H1 (cell line): ENCODE measurements around the gene RBM44. TPM values are rescaled to one million over a fixed set of nuclear protein-coding genes. Genes with fewer than 3 reads are reported as not detected.

ENCODE experiments used
- CTCF ChIA-PET: fragments of 300-600 bp; sonication (Branson Sonifier 250); formaldehyde crosslinking; loops from one replicate; lab custom pipeline; 2021; ENCODE audit not compliant: partially characterized antibody; lab: Charles Lee
- POLR2A ChIA-PET: fragments of 300-600 bp; sonication (Branson Sonifier 250); formaldehyde crosslinking; loops from one replicate; lab custom pipeline; 2021; ENCODE audit warnings: inconsistent platforms; ENCODE audit not compliant: partially characterized antibody; lab: Charles Lee
- DNase-seq, 2 experiments: peaks; one replicate each; pipeline versions ENCODE4 v3.0.0 to v3.0.0-alpha.2; 2010 to 2022; ENCODE audit warnings: low spot score in 2 of 2, low read depth in 1 of 2, mixed read lengths in 1 of 2
- FAIRE-seq: peaks from 2 replicates; lab custom pipeline; 2011; peaks lifted over from hg19 to GRCh38; lab: Jason Lieb, UNC
- H2AFZ ChIP-seq: 2 replicates; pipeline ENCODE4 v1.8.1; 2012; ENCODE audit warnings: low read length, inconsistent platforms
- H2AK5ac ChIP-seq: 2 replicates; pipeline ENCODE4 v1.6.1; 2013; ENCODE audit warnings: low read depth, low read length
- H2BK120ac ChIP-seq: replicated peaks from 2 replicates; pipeline ENCODE3; 2013; ENCODE audit warnings: low read depth, low read length, inconsistent platforms
- H2BK12ac ChIP-seq: 2 replicates; pipeline ENCODE4 v1.6.1; 2013; ENCODE audit warnings: low read depth, low read length
- H2BK15ac ChIP-seq: 2 replicates; pipeline ENCODE4 v1.6.1; 2013; ENCODE audit warnings: low read length
- H2BK20ac ChIP-seq: 2 replicates; pipeline ENCODE4 v1.6.1; 2013; ENCODE audit warnings: low read length
- H2BK5ac ChIP-seq: 2 replicates; pipeline ENCODE4 v1.6.1; 2013; ENCODE audit warnings: low read depth, low read length
- H3K14ac ChIP-seq: 2 replicates; pipeline ENCODE4 v1.6.1; 2013; ENCODE audit warnings: inconsistent platforms; ENCODE audit not compliant: insufficient read length
- H3K18ac ChIP-seq: 2 replicates; pipeline ENCODE4 v1.6.1; 2013; ENCODE audit warnings: low read length; ENCODE audit errors: extremely low read depth
- H3K23ac ChIP-seq: 2 replicates; pipeline ENCODE4 v1.6.1; 2013; ENCODE audit warnings: inconsistent platforms; ENCODE audit not compliant: insufficient read length
- H3K23me2 ChIP-seq: 2 replicates; pipeline ENCODE4 v1.6.1; 2013; ENCODE audit warnings: low read depth, low read length
- H3K27ac ChIP-seq: 2 replicates; pipeline ENCODE4 v1.6.1; 2011; ENCODE audit warnings: low read depth, low read length, inconsistent platforms
- H3K27me3 ChIP-seq, 4 experiments: replicated peaks in 1 of 4; 1 replicate in 1 of 4; 2 replicates in 3 of 4; pipeline versions ENCODE4 v1.6.1 to v1.8.1; 2011 to 2013; ENCODE audit warnings: low read length in 3 of 4, mild to moderate bottlenecking in 3 of 4, inconsistent platforms in 2 of 4, mixed read lengths in 2 of 4, moderate library complexity in 1 of 4; ENCODE audit not compliant: control insufficient read depth in 3 of 4, insufficient read depth in 3 of 4; ENCODE audit errors: extremely low read depth in 1 of 4
- H3K36me3 ChIP-seq, 4 experiments: 2 replicates each; pipeline versions ENCODE4 v1.6.1 to v1.8.1; 2011 to 2013; ENCODE audit warnings: mild to moderate bottlenecking in 4 of 4, low read length in 3 of 4, moderate library complexity in 2 of 4, control low read depth in 1 of 4, inconsistent platforms in 1 of 4; ENCODE audit not compliant: insufficient read depth in 4 of 4, control insufficient read depth in 2 of 4
- H3K4ac ChIP-seq: replicated peaks from 2 replicates; pipeline ENCODE3; 2013; ENCODE audit warnings: low read length, low read depth, mixed read lengths, inconsistent platforms; ENCODE audit not compliant: insufficient read length
- H3K4me1 ChIP-seq, 4 experiments: replicated peaks in 1 of 4; 1 replicate in 1 of 4; 2 replicates in 3 of 4; pipeline versions ENCODE4 v1.6.1 to v1.8.1; 2011 to 2013; ENCODE audit warnings: low read length in 3 of 4, inconsistent platforms in 2 of 4, mixed read lengths in 1 of 4; ENCODE audit not compliant: insufficient read depth in 4 of 4, control insufficient read depth in 3 of 4
- H3K4me2 ChIP-seq, 2 experiments: 2 replicates each; pipeline versions ENCODE4 v1.6.1 to v1.8.1; 2011 to 2013; ENCODE audit warnings: low read depth in 2 of 2, low read length in 2 of 2, control low read depth in 1 of 2, inconsistent platforms in 1 of 2, mild to moderate bottlenecking in 1 of 2; ENCODE audit not compliant: insufficient read depth in 1 of 2
- H3K4me3 ChIP-seq, 4 experiments: fragments of 200-600, 300-600 bp in 1 of 4; sonication (generic), shearing (Covaris generic), sonication (Bioruptor Twin) in 1 of 4; 2 replicates each; pipeline versions ENCODE4 v1.5.1 to v1.8.1; 2011 to 2016; ENCODE audit warnings: low read length in 4 of 4, low read depth in 3 of 4, control low read depth in 2 of 4, inconsistent platforms in 2 of 4, mild to moderate bottlenecking in 2 of 4, mixed read lengths in 1 of 4, moderate library complexity in 1 of 4; ENCODE audit not compliant: insufficient read depth in 2 of 4; ENCODE audit errors: extremely low read depth in 1 of 4
- H3K56ac ChIP-seq: replicated peaks from 2 replicates; pipeline ENCODE3; 2013; ENCODE audit warnings: low read depth, mild to moderate bottlenecking, mixed read lengths, low read length, inconsistent platforms; ENCODE audit not compliant: insufficient read length
- H3K79me1 ChIP-seq: 2 replicates; pipeline ENCODE4 v1.6.1; 2013; ENCODE audit warnings: low read depth, low read length, control low read depth
- H3K79me2 ChIP-seq, 2 experiments: 2 replicates each; pipeline versions ENCODE4 v1.6.1 to v1.8.1; 2012 to 2013; ENCODE audit warnings: low read length in 2 of 2, mild to moderate bottlenecking in 2 of 2, inconsistent platforms in 1 of 2; ENCODE audit not compliant: insufficient read depth in 2 of 2, control insufficient read depth in 1 of 2
- H3K9ac ChIP-seq, 4 experiments: replicated peaks in 1 of 4; 1 replicate in 1 of 4; 2 replicates in 3 of 4; pipeline versions ENCODE4 v1.6.1 to v1.8.1; 2011 to 2013; ENCODE audit warnings: low read depth in 3 of 4, low read length in 3 of 4, control low read depth in 2 of 4, mild to moderate bottlenecking in 2 of 4, moderate library complexity in 2 of 4, inconsistent platforms in 1 of 4; ENCODE audit errors: extremely low read depth in 1 of 4
- H3K9me3 ChIP-seq, 2 experiments: 2 replicates each; pipeline versions ENCODE4 v1.6.1 to v1.8.1; 2012 to 2013; ENCODE audit warnings: mild to moderate bottlenecking in 2 of 2, moderate library complexity in 2 of 2, control low read depth in 1 of 2, inconsistent platforms in 1 of 2, low read depth in 1 of 2, low read length in 1 of 2, mixed read lengths in 1 of 2; ENCODE audit not compliant: insufficient read depth in 2 of 2
- H4K20me1 ChIP-seq, 2 experiments: replicated peaks in 1 of 2; 2 replicates each; pipeline versions ENCODE3 to v1.8.1; 2011 to 2013; ENCODE audit warnings: inconsistent platforms in 2 of 2, low read length in 2 of 2, mild to moderate bottlenecking in 1 of 2; ENCODE audit not compliant: insufficient read depth in 2 of 2, control insufficient read depth in 1 of 2
- H4K5ac ChIP-seq: 2 replicates; pipeline ENCODE4 v1.6.1; 2013; ENCODE audit warnings: low read length, low read depth, mixed read lengths, inconsistent platforms; ENCODE audit not compliant: insufficient read length
- H4K8ac ChIP-seq: 2 replicates; pipeline ENCODE4 v1.8.0; 2013; ENCODE audit warnings: mild to moderate bottlenecking, moderate library complexity, low read length, inconsistent platforms; ENCODE audit not compliant: insufficient read depth; ENCODE audit errors: extremely low read depth
- H4K91ac ChIP-seq: replicated peaks from 2 replicates; pipeline ENCODE3; 2013; ENCODE audit warnings: low read length, mixed read lengths, inconsistent platforms; ENCODE audit not compliant: insufficient read length
- HDAC6 ChIP-seq: IDR thresholded peaks from one replicate; pipeline ENCODE4 v1.7.1; 2012; ENCODE audit warnings: low read depth, mild to moderate bottlenecking, inconsistent platforms, low read length, moderate library complexity
- RNF2 ChIP-seq: fragments of 200-900, 300-1000 bp; sonication (generic); IDR thresholded peaks from 2 replicates; pipeline ENCODE4 v1.7.1; 2016; ENCODE audit warnings: borderline replicate concordance, low read depth, mild to moderate bottlenecking, antibody characterized with exemption, low read length; ENCODE audit not compliant: poor library complexity, severe bottlenecking; ENCODE audit errors: missing control alignments
- SP1 ChIP-seq: IDR thresholded peaks from 2 replicates; pipeline ENCODE4 v1.6.1; 2011; ENCODE audit warnings: low read depth, low read length
- TEAD4 ChIP-seq: IDR thresholded peaks from 2 replicates; pipeline ENCODE4 v1.6.1; 2012; ENCODE audit warnings: low read depth, low read length, inconsistent platforms, mixed read lengths
- WGBS, 2 experiments: shearing (Covaris generic) in 1 of 2; methylation state at CpG; one replicate each; pipeline versions ENCODE4 v1.1.6 to v1.1.7; 2013 to 2015; ENCODE audit warnings: low lambda C conversion rate in 2 of 2, mixed read lengths in 2 of 2, inconsistent platforms in 1 of 2, low coverage in 1 of 2, missing lambda C conversion rate in 1 of 2; ENCODE audit not compliant: insufficient replicate concordance in 2 of 2, insufficient coverage in 1 of 2, insufficient read length in 1 of 2; ENCODE audit errors: extremely low coverage in 1 of 2, missing lambda C conversion rate in 1 of 2; 5-methylcytosine and 5-hydroxymethylcytosine counted together
- polyA plus RNA-seq, 7 experiments: library from polyadenylated mRNA; depleted of rRNA in 3 of 7; stranded (reverse) in 5 of 7; unstranded in 2 of 7; fragments of >200 nt in 5 of 7; fragments of 200-250 nt in 2 of 7; gene quantifications; 1 replicate in 5 of 7; 2 replicates in 1 of 7; 4 replicates in 1 of 7; pipeline versions ENCODE4 v1.2.1 to v1.2.3, GENCODE V29; 2011 to 2013; ENCODE audit warnings: missing spikeins in 2 of 7, mixed read lengths in 2 of 7
- total RNA-seq: library from RNA; stranded (reverse); fragmentation: NEBNext Ultra II Directional; extraction: Animal tissue kit (Norgen Biotek cat#: 25700); gene quantifications from 2 replicates; pipeline ENCODE4 v1.2.1, GENCODE V29; 2021

RBM44 gene
- total and polyA plus RNA-seq, 2 of the 8 experiments (the other 6 are each of a cell fraction or from before 2014, with no cell fraction given), result 0.12 to 0.43 TPM

DNA sequence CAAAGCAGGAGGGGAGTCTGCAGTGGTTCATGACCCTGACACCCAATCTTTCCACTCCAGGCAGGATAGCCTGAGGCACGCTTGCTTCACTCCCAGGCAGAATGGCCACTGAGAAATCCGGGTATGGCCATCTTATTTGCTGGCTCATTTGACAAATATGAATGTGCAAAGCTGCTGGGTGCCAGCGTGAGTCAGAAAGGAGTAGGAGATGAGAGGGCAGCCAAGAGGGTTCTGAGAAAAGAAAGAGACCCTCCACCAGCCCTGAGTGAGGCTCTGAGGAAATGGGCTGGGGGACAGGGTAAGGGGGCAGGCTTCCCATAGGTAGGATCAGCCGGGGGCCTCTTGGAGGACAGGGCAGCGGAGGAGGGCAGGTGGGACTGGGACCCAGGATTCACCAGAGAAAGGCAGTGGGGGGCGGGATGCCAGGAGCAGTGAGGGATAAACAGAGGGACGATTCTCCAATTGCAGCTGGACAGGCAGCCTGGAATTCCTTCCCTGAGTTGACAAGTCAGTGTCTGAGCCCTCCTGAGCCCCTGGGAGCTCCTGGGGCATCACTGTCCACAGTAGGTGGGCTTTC is 76.1 kb downstream of the RBM44 start:
- no peaks in the 10 kb centered on the region for H4K20me1 ChIP-seq
- no peak overlapping the region for H2BK15ac ChIP-seq
- TF ChIP-seq TEAD4, result no peak
- no peak for TF ChIP-seq HDAC6
- TF ChIP-seq RNF2, result no peak
- no peak for TF ChIP-seq SP1
- no peak overlapping the region for H3K4me2 ChIP-seq
- H3K79me2 ChIP-seq, result no peaks in the 10 kb centered on the region
- DNase-seq (no peak), FAIRE-seq (no peak)
- H3K27me3 ChIP-seq, result no peaks in the 10 kb centered on the region
- no peaks in the 10 kb centered on the region; a peak in 1 of 4 replicates for H3K9me3 ChIP-seq
- no peak overlapping the region for H2BK20ac ChIP-seq
- H2BK5ac ChIP-seq, result no peak overlapping the region
- no peaks in the 10 kb centered on the region for H3K36me3 ChIP-seq
- no peak overlapping the region for H3K4ac ChIP-seq
- CTCF ChIA-PET, result interaction anchor here (1.1 to 1.9 kb wide), 3 partner anchors 9 to 49 kb away, joined by 3 to 5 read pairs (median 4); no protein-coding TSS in a partner anchor
- H3K4me3 ChIP-seq, result no peak overlapping the region
- no peak overlapping the region for H3K9ac ChIP-seq
- H2BK120ac ChIP-seq, result no peak overlapping the region
- no peak overlapping the region for H3K18ac ChIP-seq
- H3K79me1 ChIP-seq, result no peaks in the 10 kb centered on the region
- H4K91ac ChIP-seq, result no peak overlapping the region
- H3K4me1 ChIP-seq, result no peaks in the 10 kb centered on the region; a peak in 3 of 7 replicates
- H3K27ac ChIP-seq, result no peak overlapping the region
- H3K56ac ChIP-seq, result no peak overlapping the region
- H4K5ac ChIP-seq, result no peak overlapping the region
- H2AFZ ChIP-seq, result no peak overlapping the region
- no peak overlapping the region for H3K14ac ChIP-seq
- H4K8ac ChIP-seq, result peak overlapping the region; percentile 38; the same call in 1 of the 2 replicates
- POLR2A ChIA-PET, result interaction anchor here (1.6 kb wide), 1 partner anchor 186 kb away, joined by 3 read pairs; the partner anchor contains the start of gene SCLY
- 82% methylated on average over 7 of the region's 7 CpGs; no CpG with 5 or more reads in 1 of the 2 experiments for WGBS, 2 experiments
- no peak overlapping the region for H2AK5ac ChIP-seq
- H2BK12ac ChIP-seq, result no peak overlapping the region
- H3K23ac ChIP-seq, result no peak overlapping the region
- H3K23me2 ChIP-seq, result no peaks in the 10 kb centered on the region
